Measurements from ENCODE around the gene TMEM9. TPM values are rescaled to one million over a fixed set of nuclear protein-coding genes. Genes with fewer than 3 reads are reported as not detected.

The TMEM9 gene
- total and polyA plus RNA-seq, 9 of the 15 experiments (the other 6 are each of a cell fraction or from before 2014, with no cell fraction given) = 30.4 to 107 (median 67.6) TPM

DNA sequence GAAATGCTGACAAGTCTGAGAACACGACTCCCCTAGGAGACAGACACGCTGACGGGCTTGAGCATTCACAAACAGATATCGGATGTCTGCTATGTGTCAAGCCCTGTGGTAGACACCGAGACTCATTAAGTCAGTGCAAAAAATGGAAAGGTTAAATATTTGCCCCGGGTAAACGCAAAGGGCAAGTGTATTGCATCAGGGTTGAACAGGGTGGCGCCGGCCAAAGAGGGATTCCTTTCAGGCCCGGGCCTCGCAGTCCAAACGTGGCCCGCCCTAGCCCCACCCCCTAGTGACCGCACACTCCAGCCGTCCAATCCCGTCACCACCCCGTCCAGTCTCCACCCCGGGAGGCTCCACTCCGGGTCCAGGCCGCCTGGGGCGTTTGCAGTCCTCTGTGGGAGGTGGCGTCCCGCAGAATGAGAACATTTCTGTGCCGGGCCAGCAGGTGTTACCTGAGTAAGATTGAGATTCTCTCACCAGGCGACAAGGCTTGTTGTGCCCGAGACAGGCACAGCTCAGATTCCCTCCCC lies 16.3 kb upstream of the TMEM9 start (continued):
- TF ChIP-seq KLF6 (CRISPR knock-in tag; IDR thresholded peaks at IDR 0.05; ENCODE audit: borderline replicate concordance) = peak; percentile 72; the same call in 1 of the 2 replicates
- TF ChIP-seq HDAC2 (IDR thresholded peaks at IDR 0.05) = peak; percentile 95
- TF ChIP-seq SETDB1 (IDR thresholded peaks at IDR 0.05; ENCODE audit: low read length) = no peak
- TF ChIP-seq, protein P1, sequence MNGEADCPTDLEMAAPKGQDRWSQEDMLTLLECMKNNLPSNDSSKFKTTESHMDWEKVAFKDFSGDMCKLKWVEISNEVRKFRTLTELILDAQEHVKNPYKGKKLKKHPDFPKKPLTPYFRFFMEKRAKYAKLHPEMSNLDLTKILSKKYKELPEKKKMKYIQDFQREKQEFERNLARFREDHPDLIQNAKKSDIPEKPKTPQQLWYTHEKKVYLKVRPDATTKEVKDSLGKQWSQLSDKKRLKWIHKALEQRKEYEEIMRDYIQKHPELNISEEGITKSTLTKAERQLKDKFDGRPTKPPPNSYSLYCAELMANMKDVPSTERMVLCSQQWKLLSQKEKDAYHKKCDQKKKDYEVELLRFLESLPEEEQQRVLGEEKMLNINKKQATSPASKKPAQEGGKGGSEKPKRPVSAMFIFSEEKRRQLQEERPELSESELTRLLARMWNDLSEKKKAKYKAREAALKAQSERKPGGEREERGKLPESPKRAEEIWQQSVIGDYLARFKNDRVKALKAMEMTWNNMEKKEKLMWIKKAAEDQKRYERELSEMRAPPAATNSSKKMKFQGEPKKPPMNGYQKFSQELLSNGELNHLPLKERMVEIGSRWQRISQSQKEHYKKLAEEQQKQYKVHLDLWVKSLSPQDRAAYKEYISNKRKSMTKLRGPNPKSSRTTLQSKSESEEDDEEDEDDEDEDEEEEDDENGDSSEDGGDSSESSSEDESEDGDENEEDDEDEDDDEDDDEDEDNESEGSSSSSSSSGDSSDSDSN (IDR thresholded peaks at IDR 0.05; ENCODE audit: borderline replicate concordance in 1 of 2, low read depth in 2 of 2, low read length in 2 of 2) = peak in 1 of 2 experiments; percentile 32; a peak in 1 of 4 replicates
- TF ChIP-seq, protein P2, sequence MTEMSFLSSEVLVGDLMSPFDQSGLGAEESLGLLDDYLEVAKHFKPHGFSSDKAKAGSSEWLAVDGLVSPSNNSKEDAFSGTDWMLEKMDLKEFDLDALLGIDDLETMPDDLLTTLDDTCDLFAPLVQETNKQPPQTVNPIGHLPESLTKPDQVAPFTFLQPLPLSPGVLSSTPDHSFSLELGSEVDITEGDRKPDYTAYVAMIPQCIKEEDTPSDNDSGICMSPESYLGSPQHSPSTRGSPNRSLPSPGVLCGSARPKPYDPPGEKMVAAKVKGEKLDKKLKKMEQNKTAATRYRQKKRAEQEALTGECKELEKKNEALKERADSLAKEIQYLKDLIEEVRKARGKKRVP (CRISPR knock-in tag; IDR thresholded peaks at IDR 0.05) = peak; percentile 96
- TF ChIP-seq, protein P3, sequence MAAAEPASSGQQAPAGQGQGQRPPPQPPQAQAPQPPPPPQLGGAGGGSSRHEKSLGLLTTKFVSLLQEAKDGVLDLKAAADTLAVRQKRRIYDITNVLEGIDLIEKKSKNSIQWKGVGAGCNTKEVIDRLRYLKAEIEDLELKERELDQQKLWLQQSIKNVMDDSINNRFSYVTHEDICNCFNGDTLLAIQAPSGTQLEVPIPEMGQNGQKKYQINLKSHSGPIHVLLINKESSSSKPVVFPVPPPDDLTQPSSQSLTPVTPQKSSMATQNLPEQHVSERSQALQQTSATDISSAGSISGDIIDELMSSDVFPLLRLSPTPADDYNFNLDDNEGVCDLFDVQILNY (CRISPR knock-in tag; IDR thresholded peaks at IDR 0.05) = no peak
- peak; percentile 61 for TF ChIP-seq HMGN3 (IDR thresholded peaks at IDR 0.05; ENCODE audit: borderline replicate concordance, extremely low read depth, insufficient read length, low read depth, low read length)
- TF ChIP-seq SUPT5H (IDR thresholded peaks at IDR 0.05) = peak; percentile 68
- 0 out of 2 replicates have a peak, but pooled peaks have one; percentile 38 for TF ChIP-seq BCOR (IDR thresholded peaks at IDR 0.05)
- TF ChIP-seq ZNF134 (CRISPR knock-in tag; conservative IDR thresholded peaks at IDR 0.05) = 0 out of 2 replicates have a peak, but pooled peaks have one; percentile 13
- no peak for TF ChIP-seq ZBTB1 (CRISPR knock-in tag; IDR thresholded peaks at IDR 0.05; ENCODE audit: borderline replicate concordance, low read depth)
- TF ChIP-seq SRF (CRISPR knock-in tag; IDR thresholded peaks at IDR 0.05) = peak in 1 of 2 experiments; percentile 87; a peak in 2 of 4 replicates
- TF ChIP-seq, protein P4, sequence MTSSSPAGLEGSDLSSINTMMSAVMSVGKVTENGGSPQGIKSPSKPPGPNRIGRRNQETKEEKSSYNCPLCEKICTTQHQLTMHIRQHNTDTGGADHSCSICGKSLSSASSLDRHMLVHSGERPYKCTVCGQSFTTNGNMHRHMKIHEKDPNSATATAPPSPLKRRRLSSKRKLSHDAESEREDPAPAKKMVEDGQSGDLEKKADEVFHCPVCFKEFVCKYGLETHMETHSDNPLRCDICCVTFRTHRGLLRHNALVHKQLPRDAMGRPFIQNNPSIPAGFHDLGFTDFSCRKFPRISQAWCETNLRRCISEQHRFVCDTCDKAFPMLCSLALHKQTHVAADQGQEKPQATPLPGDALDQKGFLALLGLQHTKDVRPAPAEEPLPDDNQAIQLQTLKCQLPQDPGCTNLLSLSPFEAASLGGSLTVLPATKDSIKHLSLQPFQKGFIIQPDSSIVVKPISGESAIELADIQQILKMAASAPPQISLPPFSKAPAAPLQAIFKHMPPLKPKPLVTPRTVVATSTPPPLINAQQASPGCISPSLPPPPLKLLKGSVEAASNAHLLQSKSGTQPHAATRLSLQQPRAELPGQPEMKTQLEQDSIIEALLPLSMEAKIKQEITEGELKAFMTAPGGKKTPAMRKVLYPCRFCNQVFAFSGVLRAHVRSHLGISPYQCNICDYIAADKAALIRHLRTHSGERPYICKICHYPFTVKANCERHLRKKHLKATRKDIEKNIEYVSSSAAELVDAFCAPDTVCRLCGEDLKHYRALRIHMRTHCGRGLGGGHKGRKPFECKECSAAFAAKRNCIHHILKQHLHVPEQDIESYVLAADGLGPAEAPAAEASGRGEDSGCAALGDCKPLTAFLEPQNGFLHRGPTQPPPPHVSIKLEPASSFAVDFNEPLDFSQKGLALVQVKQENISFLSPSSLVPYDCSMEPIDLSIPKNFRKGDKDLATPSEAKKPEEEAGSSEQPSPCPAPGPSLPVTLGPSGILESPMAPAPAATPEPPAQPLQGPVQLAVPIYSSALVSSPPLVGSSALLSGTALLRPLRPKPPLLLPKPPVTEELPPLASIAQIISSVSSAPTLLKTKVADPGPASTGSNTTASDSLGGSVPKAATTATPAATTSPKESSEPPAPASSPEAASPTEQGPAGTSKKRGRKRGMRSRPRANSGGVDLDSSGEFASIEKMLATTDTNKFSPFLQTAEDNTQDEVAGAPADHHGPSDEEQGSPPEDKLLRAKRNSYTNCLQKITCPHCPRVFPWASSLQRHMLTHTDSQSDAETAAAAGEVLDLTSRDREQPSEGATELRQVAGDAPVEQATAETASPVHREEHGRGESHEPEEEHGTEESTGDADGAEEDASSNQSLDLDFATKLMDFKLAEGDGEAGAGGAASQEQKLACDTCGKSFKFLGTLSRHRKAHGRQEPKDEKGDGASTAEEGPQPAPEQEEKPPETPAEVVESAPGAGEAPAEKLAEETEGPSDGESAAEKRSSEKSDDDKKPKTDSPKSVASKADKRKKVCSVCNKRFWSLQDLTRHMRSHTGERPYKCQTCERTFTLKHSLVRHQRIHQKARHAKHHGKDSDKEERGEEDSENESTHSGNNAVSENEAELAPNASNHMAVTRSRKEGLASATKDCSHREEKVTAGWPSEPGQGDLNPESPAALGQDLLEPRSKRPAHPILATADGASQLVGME (CRISPR knock-in tag; IDR thresholded peaks at IDR 0.05) = peak; percentile 60; the same call in 1 of the 2 replicates
- TF ChIP-seq, protein P5, sequence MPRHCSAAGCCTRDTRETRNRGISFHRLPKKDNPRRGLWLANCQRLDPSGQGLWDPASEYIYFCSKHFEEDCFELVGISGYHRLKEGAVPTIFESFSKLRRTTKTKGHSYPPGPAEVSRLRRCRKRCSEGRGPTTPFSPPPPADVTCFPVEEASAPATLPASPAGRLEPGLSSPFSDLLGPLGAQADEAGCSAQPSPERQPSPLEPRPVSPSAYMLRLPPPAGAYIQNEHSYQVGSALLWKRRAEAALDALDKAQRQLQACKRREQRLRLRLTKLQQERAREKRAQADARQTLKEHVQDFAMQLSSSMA (CRISPR knock-in tag; IDR thresholded peaks at IDR 0.05) = no peak
- peak; percentile 71; the same call in 1 of the 2 replicates for TF ChIP-seq ARID1B (IDR thresholded peaks at IDR 0.05)
- no peak for TF ChIP-seq ZKSCAN3 (CRISPR knock-in tag; IDR thresholded peaks at IDR 0.05)
- peak; percentile 78 for TF ChIP-seq KDM5B (IDR thresholded peaks at IDR 0.05; ENCODE audit: insufficient replicate concordance, low read depth, low read length)

Data from K562 (cell line).